Stimulated activated CD4-positive, alpha-beta T cell treated with anti-CD3 and anti-CD28 coated beads, TNF-alpha, amount 100 ng/mL, for 48 hours (primary cell): ENCODE results near the gene MRPL41.
"Not testable (repeated sequence)": the region's sequence is repeated elsewhere in the genome, so short reads cannot be mapped to it uniquely, and the experiment has no call there.

Experiments used
- DNase-seq, 3 donors: peaks; one replicate each; pipeline ENCODE4 v3.0.0-alpha.2; 2020; ENCODE audit warnings: low read depth in 3 of 3

Gene MRPL41

DNA sequence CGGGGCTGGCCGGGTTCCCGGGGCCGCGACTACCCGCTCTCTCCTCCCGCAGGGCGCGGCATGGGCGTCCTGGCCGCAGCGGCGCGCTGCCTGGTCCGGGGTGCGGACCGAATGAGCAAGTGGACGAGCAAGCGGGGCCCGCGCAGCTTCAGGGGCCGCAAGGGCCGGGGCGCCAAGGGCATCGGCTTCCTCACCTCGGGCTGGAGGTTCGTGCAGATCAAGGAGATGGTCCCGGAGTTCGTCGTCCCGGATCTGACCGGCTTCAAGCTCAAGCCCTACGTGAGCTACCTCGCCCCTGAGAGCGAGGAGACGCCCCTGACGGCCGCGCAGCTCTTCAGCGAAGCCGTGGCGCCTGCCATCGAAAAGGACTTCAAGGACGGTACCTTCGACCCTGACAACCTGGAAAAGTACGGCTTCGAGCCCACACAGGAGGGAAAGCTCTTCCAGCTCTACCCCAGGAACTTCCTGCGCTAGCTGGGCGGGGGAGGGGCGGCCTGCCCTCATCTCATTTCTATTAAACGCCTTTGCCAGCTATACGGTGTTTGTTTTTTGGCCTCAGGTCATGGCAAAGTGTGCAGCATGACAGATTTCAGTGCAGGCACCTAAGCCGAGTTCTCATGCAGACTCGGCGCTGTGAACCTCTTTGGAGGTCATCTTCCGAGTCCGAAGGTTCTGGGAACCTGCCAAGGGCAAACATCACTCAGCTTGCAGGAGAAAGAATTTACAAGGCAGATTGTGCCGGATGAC lies 516 bp downstream of the MRPL41 start:
- DNase-seq: no peak

- DNase-seq: not testable (repeated sequence)
Measured at GRCh38 chr9:137553654-137554053, 2.0 kb downstream of the MRPL41 start.

DNA sequence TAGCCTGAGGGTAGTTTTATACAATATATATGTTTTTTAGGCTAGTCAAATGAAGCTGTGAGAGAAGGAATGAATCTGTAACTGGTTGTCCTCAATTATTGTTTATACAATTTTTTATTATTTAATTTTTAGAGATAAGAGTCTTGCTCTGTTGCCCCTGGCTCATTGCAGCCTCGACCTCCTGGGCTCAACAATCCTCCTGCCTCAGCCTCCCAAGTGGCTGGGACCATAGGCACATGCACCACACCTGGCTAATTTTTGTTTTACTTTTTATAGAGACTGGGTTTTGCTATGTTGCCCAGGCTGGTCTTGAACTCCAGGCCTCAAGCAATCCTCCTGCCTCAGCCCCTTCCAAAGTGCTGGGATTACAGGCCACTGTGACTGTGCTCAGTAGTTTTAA lies 2.7 kb downstream of the MRPL41 start:
- no peak for DNase-seq

DNA sequence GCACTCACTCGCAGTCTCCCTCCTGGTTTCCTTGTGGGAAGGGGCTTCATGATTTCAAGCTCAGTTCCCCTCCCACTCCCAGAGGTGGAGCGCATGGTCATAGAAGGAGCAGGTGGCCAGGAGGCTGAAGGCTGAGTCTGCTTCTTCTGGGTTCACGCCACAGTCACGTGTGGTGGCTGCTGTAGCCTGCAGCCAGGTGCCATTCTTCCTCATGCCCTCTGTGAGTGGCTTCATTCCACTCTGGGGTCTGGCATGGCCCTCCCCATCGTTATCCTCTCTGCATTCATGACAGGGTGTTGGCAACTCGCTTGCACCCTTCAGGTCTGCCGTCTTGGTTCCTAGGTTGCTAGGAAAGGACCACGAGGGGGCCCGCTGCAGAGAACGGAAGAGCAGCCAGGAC lies 3.5 kb downstream of the MRPL41 start:
- DNase-seq: no peak

- no peak for DNase-seq
Measured at GRCh38 chr9:137556069-137556838, 4.6 kb downstream of the MRPL41 start.

- no peak for DNase-seq
Measured at GRCh38 chr9:137558127-137558526, 6.4 kb downstream of the MRPL41 start.

DNA sequence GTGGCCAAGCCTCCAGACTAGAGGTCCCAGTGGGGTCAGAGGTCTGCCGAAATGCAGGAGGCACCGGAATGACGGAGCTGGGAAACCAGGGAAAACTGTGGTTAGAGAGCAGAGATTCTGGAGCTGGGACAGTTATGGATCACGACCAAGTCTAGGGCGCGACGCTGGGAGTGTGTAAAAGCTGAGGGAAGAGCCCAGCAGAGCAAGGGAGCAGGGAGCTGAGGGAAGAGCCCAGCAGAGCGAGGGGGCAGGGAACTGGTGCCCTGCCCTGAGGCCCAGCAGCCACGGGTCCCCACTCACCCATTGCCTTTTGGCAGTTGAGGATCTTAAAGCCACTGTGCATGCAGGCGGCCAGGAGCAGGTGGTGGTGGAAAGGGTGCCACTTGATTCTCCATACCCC lies 12.5 kb downstream of the MRPL41 start:
- DNase-seq: no peak

DNA sequence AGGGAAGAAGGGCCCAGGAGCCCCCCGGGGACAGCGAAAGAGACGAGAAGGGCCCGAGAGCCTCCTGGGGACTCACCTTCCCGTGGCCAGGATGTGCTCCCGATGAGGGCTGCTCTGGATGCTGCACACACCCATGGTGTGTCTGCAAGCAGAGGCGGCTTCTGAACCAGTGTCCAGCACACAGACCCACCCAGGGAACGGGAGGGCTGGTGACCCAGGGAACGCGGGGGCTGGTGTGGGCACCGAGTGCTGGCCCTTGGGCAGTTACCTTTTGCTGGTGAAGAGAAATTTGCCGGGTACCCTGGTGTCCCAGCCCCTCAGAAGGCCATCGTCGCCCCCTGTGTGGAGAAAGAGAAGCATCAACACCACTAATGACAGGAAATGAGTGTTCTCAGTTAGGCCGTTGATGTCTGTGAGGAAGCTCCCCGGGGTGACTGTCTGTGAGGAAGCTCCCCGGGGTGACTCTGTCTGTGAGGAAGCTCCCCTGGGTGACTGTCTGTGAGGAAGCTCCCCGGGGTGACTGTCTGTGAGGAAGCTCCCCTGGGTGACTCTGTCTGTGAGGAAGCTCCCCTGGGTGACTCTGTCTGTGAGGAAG lies 13.2 kb downstream of the MRPL41 start:
- no peak for DNase-seq

- not testable (repeated sequence) for DNase-seq
Measured at GRCh38 chr9:137568445-137568844, 16.8 kb downstream of the MRPL41 start.

- no peak for DNase-seq
Measured at GRCh38 chr9:137569609-137570203, 18.0 kb downstream of the MRPL41 start.

DNA sequence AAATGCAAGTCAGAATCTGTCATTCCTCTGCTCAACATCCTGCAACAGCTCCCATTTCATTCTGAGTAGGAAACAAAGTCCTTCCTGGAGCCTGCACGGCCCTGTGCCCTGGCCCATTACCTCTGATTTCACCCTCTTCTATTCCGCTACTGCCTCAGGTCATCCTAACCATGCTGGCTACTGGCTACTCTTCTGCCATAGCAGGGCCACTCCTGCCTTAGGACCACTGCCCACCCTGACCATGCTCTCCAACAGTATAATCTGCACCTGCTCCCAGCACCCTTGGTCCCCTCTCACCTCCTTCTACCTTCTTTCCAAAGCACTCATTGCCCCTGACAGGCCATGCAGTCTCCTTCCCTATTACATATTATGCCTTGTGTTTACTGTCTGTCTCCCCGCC lies 18.9 kb downstream of the MRPL41 start:
- DNase-seq: no peak

- DNase-seq: no peak
Measured at GRCh38 chr9:137574192-137574591, 22.5 kb downstream of the MRPL41 start.

DNA sequence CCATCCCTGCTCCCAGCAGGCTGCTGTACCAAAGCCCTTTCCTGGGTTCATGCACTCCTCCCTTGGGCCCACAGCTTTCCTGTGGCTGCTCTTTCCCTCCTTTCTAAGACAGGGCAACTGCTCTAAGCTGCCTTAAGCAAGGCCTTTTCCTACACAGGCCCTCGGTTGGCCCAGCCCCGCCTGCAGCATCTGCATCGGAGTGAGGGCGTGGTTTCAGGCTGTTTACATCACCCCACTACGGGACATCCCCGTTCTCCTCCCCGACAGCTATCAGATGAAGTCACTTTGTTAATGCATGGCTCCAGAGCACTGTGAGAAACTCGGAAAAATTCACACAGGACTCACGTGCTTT lies 23.7 kb downstream of the MRPL41 start:
- no peak for DNase-seq

DNA sequence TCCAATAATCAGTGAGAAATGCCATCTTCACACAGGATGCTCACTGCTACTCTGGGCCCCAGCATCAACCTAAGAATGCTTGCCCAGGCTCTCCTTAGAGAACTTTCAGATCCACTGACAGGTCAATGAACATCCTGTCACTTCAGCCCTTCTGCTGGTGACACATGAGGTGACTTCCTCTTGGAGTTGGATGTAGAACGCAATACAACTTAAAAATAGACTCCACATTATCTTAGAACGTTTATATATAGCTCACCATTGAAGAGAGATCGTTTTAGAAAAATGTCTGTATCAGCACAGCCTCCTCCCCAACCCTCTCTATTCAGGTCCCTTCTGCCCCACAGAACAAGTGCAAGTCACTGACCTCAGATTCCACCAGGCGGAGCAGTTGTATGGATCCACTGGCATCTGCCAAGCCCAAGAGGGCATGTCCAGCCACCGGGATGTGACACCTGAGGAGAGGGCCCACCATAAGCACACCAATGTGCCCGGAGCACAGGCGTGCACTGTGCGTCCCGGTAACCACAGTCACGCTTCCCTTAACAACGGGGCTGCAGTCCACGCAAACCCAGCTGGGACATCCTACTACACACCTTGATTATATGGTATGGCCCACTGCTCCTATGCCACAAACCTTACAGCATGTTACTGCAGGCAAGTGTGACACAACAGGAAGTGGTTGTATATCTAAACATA lies 24.2 kb downstream of the MRPL41 start:
- no peak for DNase-seq

- DNase-seq: peak; percentile 89 to 98 (median 94)
Measured at GRCh38 chr9:137578518-137579258, 27.0 kb downstream of the MRPL41 start, which contains the start of gene DPH7. Gene DPH7, minus strand, starts transcription at chr9:137578925. Its CDS starts 148 bp downstream, at chr9:137578777.

DNA sequence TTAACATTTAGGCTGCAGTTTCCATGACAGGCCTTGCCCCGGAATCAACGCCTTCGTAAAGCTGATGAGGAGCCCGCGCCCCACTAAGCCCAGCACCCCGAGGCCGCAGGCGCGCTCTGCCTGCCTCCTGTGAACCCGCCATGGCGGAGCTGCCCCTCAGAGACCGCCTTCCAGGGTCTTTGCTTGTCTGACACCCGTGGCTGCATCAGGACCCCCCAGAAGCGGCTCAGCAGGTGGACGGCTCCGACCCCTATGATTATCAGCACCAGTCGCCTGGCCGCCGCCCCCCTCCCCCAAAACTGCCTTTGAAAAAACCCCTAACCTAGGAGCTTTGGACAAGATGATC lies 27.6 kb downstream of the MRPL41 start:
- no peak for DNase-seq

DNA sequence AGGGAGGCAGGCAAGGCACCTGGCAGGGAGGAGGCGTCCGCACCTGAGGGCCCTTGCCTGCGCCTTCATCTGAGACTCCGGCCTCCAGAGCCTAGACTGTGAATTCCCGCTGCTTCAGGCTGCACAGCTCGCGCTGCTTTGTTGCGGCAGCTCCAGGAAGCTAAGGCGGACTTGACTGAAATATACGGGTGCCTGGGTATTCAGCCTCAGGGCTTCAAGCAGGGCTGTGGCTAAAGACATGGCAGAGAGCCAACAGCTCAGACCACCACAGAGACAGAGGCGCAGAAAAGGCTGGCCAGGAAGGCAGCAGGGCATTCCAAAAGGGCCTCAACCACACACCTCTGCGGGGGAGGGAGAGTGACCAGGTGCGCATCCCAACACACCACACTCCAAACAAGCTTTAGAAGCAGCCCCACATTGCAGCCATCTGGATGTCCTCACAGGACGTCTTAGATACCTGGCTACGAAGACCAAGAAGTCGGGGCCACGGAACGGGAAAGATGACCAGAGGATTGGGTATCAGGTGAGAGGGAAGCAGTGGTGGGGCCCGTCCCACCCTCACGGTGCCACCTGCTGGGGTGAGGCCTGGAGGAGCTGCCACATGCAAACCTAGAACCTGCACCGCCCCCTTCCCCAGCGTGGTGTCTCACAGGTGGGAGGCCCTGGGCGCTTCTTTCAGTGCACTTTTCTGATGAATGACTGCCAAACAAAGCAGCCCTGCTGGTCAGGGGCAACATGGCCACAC lies 28.7 kb downstream of the MRPL41 start:
- no peak for DNase-seq

DNA sequence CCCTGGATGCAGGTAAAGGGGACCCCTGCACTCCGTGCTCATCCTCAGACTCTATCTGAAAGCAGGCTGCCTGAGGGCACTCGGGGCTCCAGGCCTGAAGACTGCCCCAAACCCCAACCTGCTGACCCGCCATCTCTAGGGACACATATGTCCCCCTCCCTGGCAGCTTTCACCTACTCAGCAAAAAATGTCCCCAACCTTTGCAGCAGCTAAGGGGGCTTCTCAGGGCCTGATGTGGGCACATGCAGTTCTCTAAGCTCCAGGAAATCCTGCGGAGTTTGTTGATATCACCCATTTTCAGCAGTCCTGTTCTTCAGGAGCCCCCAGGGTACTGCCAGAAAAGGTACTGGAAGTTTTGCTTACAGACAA lies 29.3 kb downstream of the MRPL41 start:
- DNase-seq: no peak

DNA sequence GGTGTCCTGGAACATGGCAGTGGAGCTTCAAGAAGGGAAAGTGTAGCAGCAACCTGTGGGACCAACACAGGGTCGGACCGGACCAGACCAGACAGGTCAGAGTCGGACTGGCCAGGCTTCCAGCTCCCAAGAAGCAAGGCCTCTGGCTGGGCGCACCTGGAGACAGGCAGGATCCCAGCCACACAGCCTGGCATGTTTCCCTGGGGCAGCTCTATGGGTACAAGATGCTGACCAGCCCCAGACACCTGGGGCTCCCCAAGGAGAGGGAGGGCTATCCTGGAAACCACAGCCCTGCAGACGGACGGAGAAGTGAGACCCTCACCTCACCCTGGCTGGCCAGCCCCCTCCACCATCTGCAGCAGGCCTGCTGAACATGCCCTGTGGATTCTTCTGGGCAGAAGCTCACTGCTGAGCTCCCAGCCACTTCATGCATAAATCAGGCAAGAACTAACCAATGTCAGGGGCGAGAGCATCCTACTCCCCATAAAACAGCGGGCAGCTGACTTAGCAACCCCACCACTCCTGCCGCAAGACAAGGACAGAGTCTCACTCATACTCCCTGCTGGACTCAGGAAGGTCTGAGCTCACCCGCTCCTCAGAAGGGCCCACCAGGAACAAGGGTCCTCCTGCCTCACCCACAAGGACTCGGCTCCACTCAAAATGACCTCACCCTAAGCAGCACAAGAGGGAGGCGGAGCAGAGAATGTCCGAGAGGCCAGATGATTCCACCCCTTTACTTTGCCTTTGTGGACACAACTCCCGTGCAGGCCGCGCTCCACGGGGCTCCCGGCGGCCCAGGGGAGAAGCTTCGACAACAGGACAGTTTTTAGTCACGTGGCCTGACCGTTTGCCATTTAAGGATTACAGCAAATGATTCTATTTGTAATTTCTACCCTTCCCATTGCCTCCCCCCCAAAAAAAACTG lies 29.9 kb downstream of the MRPL41 start:
- DNase-seq: no peak
